Left lobe of liver (tissue), 2 donors: ENCODE data around the gene NPEPL1. TPM values are rescaled to one million over a fixed set of nuclear protein-coding genes. Genes with fewer than 3 reads are reported as not detected.

Experiments
- ATAC-seq: fragments of 200-7000 bp; cut with Tn5 transposase; one replicate; pipeline ENCODE4 v1.9.1; 2020; ENCODE audit warnings: mild to moderate bottlenecking, moderate library complexity
- DNase-seq: peaks from one replicate; pipeline ENCODE4 v3.0.0-alpha.2; 2020; ENCODE audit warnings: low spot score
- total RNA-seq: library from RNA; stranded (reverse); gene quantifications from one replicate; pipeline ENCODE4 v1.2.1, GENCODE V29; 2021
- donor health status: DM: no; HTN: no; CAD: no; lungs with moderate emphysema.
- donor health status: DM: no; HTN: yes; CAD: no.

The NPEPL1 gene
- total RNA-seq, 1 donor from 2014 or later: 12.8 TPM

DNA sequence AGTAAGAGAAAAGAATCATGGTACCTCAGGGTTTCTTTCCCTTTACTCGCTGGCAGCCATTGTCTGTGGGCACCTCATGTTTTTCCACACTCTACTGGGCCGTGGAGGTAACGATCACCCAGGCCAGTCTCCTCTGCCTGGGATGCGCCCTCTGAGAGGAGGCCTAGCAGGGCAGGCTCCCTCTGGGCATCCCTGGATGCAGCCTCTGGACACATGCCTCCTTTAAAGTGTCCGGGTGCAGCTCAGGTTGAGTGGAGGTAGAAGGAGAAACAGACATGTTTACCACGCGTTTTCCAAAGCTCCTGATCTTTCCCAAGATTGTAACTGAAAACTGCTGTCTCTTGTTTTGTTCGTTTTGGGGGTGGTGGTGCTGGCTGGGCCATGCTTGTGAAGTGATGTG lies 13.8 kb upstream of the NPEPL1 start:
- ATAC-seq (no peak), DNase-seq (no peak)

- DNase-seq (no peak), ATAC-seq (no peak)
These were observed 9.7 kb upstream of the NPEPL1 start for GRCh38 chr20:58682656-58683531.

GRCh38 chr20:58684291-58684690 lies 8.3 kb upstream of the NPEPL1 start:
- no peak for ATAC-seq
- DNase-seq: no peak

- ATAC-seq: no peak
- no peak for DNase-seq
These were observed 6.6 kb upstream of the NPEPL1 start for GRCh38 chr20:58685988-58686387.

DNA sequence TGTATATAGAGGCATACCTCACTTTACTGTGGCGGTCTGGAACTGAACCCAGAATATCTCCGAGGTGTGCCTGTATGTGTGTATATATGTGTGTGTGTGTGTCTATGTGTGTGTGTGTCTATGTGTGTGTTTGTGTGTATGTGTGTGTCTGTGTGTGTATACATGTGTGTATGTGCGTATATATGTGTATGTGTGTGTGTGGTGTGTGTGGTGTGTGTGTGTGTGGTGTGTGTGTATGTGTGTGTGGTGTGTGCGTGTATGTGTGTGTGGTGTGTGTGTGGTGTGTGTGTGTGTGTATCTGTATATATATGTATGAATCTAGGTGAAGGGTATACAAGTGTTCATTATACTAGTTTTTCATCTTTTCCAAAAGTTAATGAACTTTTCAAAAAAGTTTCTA lies 4.2 kb upstream of the NPEPL1 start:
- no peak for ATAC-seq

DNA sequence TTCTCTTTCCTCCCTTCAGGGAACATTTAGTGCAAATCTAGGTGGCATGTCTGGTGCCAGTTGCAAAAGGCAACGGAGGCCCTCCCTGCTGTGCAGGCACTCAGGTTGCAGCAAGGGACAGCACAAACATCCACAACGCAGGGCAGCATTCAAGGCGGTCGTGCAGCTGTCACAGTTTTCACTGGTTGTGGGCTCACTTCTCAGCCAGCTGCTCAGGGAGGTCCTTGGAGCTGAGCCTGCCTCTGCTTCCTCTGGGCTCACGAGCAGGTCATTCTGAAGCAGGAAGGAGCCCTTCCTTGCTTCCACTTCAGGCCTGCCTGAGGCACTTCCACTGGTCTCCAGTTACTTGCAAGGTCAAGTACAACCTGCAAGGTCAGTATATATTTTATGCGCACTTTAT lies 3.8 kb upstream of the NPEPL1 start:
- peak; percentile 41 for DNase-seq

More for the DNA sequence above, 4.2 kb upstream of the NPEPL1 start:
- no peak for DNase-seq

GRCh38 chr20:58690396-58691135 lies 2.0 kb upstream of the NPEPL1 start:
- no peak for ATAC-seq
- DNase-seq: peak; percentile 21

More for the DNA sequence above, 3.8 kb upstream of the NPEPL1 start:
- no peak for ATAC-seq

GRCh38 chr20:58691773-58692578 lies 624 bp upstream of the NPEPL1 start:
- ATAC-seq (peak; percentile 45), DNase-seq (peak; percentile 69)

GRCh38 chr20:58693226-58694006 lies 816 bp downstream of the NPEPL1 start:
- DNase-seq (peak; percentile 55), ATAC-seq (peak; percentile 25)

GRCh38 chr20:58694241-58695083 lies 1.9 kb downstream of the NPEPL1 start:
- ATAC-seq: no peak

DNA sequence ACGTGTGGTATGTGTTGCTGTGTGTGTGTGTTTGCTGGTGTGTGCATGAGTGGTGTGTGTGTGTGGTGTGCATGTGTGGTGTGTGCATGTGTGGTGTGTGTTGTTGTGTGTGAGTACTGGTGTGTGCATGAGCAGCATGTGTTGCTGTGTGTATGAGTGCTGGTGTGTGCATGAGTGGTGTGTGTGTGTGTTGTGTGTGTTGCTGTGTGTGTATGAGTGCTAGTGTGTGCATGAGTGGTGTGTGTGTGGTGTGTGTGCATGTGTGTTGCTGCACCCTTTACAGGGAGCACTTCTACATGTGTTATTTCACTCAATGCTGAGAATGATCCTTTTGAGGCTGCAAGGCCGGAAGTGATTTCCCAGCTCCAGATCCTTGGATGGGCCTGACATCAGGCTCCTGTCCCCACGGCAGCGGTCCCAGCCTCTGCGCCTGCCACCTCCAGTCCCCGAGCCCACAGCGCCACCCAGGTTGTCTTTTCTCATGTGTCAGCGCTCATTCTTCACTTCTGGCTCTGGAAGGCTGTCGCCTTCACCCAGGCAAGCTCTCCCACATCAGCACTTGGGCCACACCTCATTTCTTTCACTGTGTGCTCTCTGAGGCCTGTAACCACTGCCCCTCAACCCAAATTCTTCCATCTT lies 2.6 kb downstream of the NPEPL1 start:
- no peak for ATAC-seq
- no peak for DNase-seq

More at GRCh38 chr20:58694241-58695083, 1.9 kb downstream of the NPEPL1 start:
- peak; percentile 42 for DNase-seq

DNA sequence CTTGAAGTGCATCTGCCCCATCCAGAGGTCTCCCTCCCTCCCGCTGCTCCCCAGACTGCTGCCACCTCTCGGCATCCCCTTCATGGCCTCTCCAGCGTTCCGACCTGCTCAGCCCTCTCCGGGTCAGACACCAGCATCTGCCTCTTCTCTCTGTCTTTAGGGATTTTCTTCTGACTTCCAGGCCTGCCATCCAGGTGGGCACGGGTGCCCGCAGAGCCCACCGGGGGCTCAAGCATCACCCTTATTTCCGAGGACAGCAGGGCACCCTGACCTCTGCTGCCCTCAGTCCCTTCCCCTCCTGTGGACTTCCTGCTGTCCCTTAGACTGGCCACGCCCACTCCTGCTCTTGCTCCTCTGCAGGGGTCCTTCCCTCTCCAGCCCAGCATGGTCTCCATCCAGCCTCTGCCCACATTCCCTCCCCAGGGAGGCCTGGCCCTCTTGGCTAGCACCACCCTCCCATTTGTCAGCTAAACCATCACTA lies 3.3 kb downstream of the NPEPL1 start:
- DNase-seq (peak; percentile 41), ATAC-seq (no peak)

DNA sequence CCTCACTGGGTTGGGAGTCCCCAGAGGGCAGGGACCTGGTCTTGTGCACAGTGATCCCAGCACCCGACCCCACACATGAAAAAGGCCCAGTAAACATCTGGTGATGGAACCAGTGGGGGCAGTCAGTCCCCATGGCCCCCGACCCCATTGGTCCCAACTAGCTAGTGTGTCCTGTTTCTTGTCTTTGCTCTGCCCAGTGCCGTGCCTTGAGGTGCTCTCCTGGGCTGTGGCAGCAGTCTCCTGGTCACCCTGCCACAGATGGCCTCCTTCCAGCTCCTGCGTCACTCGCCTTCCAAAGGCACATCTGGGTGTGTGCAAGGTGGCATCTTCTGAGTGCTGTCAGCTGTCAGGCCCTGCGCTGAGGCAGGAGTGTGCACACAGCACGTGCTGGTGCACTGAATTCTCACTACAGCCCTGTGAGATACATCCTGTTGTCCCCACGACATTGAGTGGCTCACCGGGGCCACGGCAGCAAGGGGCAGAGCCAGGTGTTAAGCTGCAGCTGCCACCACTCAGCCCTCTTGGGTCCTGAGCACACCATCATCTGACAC lies 3.9 kb downstream of the NPEPL1 start:
- DNase-seq: no peak
- ATAC-seq: no peak

DNA sequence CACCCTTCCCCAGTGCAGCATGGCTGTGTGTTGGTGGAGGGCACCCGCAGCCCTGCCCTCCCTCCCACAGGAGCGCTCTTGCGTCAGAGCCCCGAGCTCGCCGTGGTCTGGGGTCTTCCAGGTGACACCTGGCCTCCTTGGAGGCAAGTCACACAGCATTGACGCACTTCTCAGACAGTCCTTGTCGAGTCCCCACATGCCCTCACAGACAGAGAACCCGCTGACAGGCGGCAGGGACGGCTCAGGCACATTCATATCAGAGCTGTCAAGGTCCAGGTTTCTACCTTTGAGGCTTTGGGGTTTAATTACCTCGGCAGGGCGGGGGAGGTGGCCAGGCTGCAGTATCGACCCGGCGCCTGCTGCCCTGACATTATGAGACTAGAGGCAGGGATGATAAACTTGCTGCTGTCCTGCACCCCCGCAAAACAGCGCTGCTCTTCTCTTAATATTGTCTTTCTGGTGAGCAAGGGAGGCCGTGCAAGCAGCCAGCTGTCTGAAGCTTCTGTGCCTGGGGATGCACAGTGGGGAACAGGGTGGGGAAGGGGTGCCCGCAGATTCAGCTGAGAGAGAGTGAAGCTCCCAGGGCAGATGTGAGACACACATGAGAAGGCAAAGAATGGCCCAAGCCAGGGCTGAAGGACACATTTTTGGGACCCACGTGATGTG lies 4.7 kb downstream of the NPEPL1 start:
- no peak for ATAC-seq

DNA sequence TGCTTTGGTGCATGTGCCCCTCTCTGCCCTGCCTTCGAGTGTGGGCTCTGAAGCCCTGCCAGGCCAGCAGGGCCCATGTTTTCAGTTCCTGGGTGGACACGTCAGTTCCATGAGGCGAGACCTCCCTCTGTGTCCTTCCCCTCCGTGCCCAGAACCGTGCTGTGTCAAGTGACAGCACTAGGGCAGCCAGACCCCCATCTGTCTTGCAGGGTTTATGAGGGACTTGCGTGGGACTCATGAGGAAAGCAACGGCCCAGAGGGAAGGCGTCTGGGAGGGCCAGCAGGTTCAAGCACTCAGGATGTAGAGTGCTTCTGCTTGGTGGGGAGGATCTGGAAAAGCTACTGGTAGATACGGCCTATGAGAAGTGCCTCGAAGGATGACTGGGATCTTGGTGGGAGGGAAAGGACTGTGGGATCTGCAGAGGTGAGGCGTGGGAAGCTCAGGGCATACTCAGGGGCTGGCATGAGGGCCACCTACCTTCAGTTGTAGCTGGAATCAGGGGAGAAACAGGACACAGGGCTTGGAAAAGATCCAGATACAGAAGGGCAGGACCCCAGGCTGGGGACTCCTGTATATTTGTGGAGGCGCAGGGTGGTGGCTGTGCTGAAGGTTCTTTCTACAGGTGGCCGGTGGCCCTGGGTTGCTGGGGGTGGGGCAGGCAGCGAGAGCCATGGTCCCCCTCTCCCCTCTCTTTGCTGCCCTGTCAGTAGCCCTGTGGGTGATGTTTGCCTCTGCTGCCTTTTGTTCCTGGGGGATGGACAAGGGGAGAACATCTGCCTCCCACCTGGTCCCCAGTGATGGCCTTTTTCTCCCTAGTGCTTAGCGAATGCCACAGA lies 5.5 kb downstream of the NPEPL1 start:
- ATAC-seq: no peak
- DNase-seq: no peak

More for the DNA sequence above, 4.7 kb downstream of the NPEPL1 start:
- no peak for DNase-seq

DNA sequence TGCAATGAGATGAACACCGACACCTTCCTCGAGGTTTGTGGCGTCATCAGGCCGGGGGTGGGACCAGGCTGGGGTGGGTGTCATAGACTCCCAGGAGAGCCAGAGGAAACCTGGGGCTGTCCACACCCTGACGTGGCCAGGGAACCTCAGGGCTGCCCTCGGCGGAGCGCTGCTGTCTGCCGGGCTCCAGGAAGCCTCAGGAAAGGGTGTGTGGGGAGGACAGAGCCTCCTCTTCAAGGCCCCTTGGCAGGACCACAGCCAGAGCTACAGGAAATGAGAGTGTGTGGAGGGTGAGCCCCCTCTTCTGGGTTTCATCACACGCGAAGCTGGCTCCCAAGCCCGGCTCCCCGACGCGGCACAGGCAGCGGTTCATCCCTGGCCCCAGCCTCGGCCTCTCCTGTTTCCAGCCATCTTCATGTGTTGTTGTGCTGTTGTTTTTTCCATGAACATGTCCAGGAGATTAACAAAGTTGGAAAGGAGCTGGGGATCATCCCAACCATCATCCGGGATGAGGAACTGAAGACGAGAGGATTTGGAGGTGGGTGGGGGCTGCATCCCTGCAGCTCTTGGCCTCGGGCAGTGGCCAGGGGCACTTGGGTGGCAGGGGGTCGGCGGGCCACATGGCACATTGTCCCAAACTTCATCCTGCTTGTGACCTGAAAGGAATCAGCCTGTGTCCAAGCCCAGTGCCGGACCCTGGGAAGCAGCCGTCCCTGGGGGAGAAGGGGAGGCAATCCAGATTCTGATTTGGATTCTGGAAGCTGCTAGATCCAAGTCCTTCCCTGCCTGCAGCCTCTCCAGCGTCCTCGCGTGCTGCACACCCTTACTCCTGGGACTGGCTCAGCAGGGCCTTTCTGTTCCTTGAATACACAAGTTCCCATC lies 6.4 kb downstream of the NPEPL1 start:
- DNase-seq: no peak
- ATAC-seq: no peak
